Parathyroid adenoma (tissue), 2 donors: Measurements from ENCODE around the gene TDRD12.

Source experiments
- H2AFZ ChIP-seq: fragments of 300-600 bp; sonication (generic); one replicate; pipeline ENCODE4 v1.7.0; 2017; ENCODE audit warnings: antibody characterized with exemption, mild to moderate bottlenecking
- H3K27ac ChIP-seq: fragments of 300-600 bp; sonication (generic); one replicate; pipeline ENCODE4 v1.7.0; 2017
- H3K27me3 ChIP-seq: fragments of 300-600 bp; sonication (generic); one replicate; pipeline ENCODE4 v1.7.0; 2017; ENCODE audit warnings: low read length; ENCODE audit not compliant: control insufficient read depth, insufficient read depth
- H3K36me3 ChIP-seq: fragments of 300-600 bp; sonication (generic); one replicate; pipeline ENCODE4 v1.7.0; 2017; ENCODE audit warnings: low read length; ENCODE audit not compliant: control insufficient read depth, insufficient read depth
- H3K4me1 ChIP-seq: fragments of 300-600 bp; sonication (generic); one replicate; pipeline ENCODE4 v1.7.0; 2017; ENCODE audit warnings: control low read depth
- H3K4me2 ChIP-seq: fragments of 300-600 bp; sonication (generic); one replicate; pipeline ENCODE4 v1.7.0; 2017; ENCODE audit warnings: low read length
- H3K4me3 ChIP-seq: fragments of 300-600 bp; sonication (generic); one replicate; pipeline ENCODE4 v1.7.0; 2017; ENCODE audit warnings: low read depth, low read length
- H3K79me2 ChIP-seq: fragments of 300-600 bp; sonication (generic); one replicate; pipeline ENCODE4 v1.7.0; 2017; ENCODE audit warnings: control low read depth
- H3K9ac ChIP-seq: fragments of 300-600 bp; sonication (generic); one replicate; pipeline ENCODE4 v1.7.0; 2017; ENCODE audit warnings: mild to moderate bottlenecking
- H3K9me3 ChIP-seq: fragments of 300-600 bp; sonication (generic); one replicate; pipeline ENCODE4 v1.7.0; 2017; ENCODE audit warnings: low read length; ENCODE audit not compliant: control insufficient read depth
- TF ChIP-seq, protein P1 (sequence below): fragments of 300-600 bp; sonication (generic); IDR thresholded peaks from one replicate; pipeline ENCODE4 v1.7.0; 2017; ENCODE audit warnings: antibody characterized with exemption, mild to moderate bottlenecking
- donor health status: primary hyperparathyroidism.

Gene TDRD12

DNA sequence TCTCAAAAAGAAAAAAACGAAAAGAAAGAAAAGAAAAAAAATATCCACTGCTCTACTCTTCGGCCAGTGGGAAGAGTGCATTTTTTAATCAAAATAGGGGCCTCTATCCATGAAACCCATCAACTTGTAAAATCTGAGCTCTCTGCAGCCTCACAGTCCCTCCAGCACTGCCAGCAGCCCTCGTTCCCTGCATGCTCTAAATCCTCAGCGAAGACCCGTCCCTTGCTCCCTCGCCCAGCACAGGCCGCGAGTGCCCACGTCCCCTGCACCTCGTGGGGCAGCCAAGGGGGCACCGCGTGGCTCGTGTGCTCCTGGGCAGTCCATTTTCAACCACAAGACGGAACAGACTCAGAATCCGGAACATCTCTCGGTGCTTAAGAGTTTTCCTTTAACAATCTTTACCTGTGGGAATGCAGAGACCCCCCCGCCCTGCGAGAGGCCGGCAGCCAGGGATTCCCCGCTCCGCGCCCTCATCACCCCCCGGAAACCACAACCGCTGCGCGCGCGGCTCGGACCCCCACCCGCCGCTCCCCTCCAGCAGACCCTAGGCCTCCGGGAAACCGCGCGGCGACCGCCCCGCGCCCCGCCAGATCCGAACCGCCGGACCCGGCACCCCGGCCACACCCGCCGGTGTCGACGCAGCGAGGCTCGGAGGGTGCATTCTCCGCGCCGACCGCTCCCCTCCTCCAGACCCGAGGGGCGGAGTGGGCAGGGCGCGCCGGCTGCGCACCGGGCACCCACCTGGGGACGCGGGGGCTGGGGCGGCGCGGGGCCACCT, 45.2 kb upstream of the TDRD12 start:
- no peaks in the 10 kb centered on the region for H3K9me3 ChIP-seq

DNA sequence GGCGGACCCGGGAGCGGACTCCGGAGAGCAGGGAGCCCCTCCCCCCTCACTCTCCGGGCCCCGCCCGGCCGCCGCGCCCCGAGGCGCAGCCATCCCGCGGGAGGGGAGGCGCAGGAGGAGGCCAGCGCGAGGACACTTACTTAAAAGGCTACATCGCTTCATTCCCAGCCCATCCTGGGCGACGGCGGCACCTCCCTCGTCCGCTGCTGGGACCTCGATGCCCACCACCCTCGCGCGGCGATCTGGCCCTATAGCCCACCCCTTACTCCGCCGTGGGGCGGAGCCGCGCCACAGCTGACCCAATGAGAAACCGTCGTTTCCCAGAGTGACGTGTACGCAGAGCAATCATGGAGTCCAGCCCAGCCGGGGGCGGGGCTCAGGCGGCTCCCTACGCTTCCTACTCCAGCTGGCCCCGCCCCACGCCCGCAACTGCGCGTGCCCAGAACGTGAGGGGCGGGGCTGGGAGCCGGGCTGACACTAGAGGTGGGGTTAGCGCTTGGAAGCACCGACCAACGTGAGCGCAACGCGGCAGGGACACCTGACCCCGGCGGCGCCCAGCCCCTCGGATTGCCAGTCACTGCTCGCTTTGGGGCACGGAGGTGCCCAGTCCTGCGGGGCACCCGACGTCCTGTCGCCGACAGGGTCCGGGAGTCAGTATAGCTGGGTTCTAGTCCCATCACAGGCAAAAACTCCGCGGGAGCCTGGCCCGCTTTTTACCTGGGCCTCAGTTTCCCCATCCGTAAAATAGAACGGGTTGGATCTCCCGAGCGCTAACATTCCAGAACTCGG, 44.4 kb upstream of the TDRD12 start, which contains the start of gene ANKRD27:
ANKRD27 (minus strand) TSS at position 250 of the 789 bp plus-strand sequence. CDS start 16,165 bp downstream, outside the sequence.
- Histone ChIP-seq H3K4me3 (peak within 1 kb of the TSS; percentile 88), H3K4me1 (no peaks in the 10 kb centered on the region), H3K4me2 (peak within 1 kb of the TSS; percentile 73), H3K36me3 (no peaks in the 10 kb centered on the region), H3K27me3 (no peaks in the 10 kb centered on the region), H2AFZ (peak within 1 kb of the TSS; percentile 86), H3K9ac (no peak within 1 kb of the TSS), H3K79me2 (peaks cover 14% of the 10 kb centered on the region), H3K27ac (peak within 1 kb of the TSS; percentile 56), H3K9me3 (no peaks in the 10 kb centered on the region)
- TF ChIP-seq, protein P1, sequence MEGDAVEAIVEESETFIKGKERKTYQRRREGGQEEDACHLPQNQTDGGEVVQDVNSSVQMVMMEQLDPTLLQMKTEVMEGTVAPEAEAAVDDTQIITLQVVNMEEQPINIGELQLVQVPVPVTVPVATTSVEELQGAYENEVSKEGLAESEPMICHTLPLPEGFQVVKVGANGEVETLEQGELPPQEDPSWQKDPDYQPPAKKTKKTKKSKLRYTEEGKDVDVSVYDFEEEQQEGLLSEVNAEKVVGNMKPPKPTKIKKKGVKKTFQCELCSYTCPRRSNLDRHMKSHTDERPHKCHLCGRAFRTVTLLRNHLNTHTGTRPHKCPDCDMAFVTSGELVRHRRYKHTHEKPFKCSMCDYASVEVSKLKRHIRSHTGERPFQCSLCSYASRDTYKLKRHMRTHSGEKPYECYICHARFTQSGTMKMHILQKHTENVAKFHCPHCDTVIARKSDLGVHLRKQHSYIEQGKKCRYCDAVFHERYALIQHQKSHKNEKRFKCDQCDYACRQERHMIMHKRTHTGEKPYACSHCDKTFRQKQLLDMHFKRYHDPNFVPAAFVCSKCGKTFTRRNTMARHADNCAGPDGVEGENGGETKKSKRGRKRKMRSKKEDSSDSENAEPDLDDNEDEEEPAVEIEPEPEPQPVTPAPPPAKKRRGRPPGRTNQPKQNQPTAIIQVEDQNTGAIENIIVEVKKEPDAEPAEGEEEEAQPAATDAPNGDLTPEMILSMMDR, result no peak

More for the DNA sequence above, 45.2 kb upstream of the TDRD12 start:
- Histone ChIP-seq H3K4me2 (peak overlapping the region; percentile 73), H3K9ac (no peak overlapping the region), H3K27ac (no peak overlapping the region), H2AFZ (peak overlapping the region; percentile 86), H3K79me2 (peaks cover 20% of the 10 kb centered on the region), H3K36me3 (no peaks in the 10 kb centered on the region), H3K27me3 (no peaks in the 10 kb centered on the region), H3K4me3 (peak overlapping the region; percentile 88), H3K4me1 (no peaks in the 10 kb centered on the region)
- TF ChIP-seq, protein P1, result no peak

DNA sequence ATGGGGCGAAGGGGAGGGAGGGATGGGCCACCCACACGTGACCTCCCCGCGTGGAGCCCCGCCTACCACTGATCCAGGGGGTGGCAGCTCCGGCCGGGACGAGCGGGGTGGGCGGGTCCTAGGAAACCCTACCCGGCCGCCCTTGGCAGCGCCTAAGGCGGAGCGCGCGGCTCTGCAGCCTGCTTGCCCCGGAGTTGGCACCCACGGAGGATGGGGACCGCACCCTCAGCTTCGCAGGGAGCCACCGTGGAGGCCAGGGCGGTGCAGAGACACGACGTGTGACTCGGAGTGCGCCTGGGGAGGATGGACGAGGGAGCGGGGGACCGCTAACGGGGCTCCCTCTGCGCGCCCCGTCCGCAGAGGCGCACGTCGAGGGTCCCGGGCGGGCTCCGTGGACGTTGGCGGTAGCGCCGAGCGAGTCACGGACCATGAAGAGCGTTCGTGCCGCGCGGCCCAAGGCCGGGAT, 43.8 kb upstream of the TDRD12 start, which contains the start of gene RGS9BP:
RGS9BP (plus strand) TSS at position 129 of the 466 bp plus-strand sequence. CDS start 416 bp downstream, outside the sequence.
- H3K27ac ChIP-seq, result peak within 1 kb of the TSS; percentile 56
- H2AFZ ChIP-seq, result peak within 1 kb of the TSS; percentile 86
- H3K4me3 ChIP-seq, result peak within 1 kb of the TSS; percentile 88

DNA sequence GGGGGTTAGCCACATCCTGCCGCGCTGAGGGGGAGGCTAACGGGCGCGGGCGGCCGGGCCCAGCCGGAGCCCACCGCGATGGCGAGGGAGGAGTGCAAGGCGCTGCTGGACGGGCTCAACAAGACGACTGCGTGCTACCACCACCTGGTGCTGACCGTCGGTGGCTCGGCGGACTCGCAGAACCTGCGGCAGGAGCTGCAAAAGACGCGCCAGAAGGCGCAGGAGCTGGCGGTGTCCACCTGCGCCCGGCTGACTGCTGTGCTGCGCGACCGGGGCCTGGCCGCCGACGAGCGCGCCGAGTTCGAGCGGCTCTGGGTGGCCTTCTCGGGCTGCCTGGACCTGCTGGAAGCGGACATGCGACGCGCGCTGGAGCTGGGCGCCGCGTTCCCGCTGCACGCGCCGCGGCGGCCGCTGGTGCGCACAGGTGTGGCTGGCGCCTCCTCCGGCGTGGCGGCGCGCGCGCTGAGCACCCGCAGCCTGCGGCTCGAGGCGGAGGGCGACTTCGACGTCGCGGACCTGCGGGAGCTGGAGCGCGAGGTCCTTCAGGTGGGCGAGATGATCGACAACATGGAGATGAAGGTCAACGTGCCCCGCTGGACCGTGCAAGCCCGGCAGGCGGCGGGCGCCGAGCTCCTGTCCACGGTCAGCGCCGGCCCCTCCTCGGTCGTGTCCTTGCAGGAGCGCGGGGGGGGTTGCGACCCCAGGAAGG, 43.2 kb upstream of the TDRD12 start:
- no peaks in the 10 kb centered on the region for H3K4me1 ChIP-seq
- peak overlapping the region; percentile 86 for H2AFZ ChIP-seq
- no peaks in the 10 kb centered on the region for H3K9me3 ChIP-seq
- peak overlapping the region; percentile 73 for H3K4me2 ChIP-seq
- H3K4me3 ChIP-seq, result peak overlapping the region; percentile 88
- H3K27me3 ChIP-seq, result no peaks in the 10 kb centered on the region
- no peaks in the 10 kb centered on the region for H3K36me3 ChIP-seq
- H3K27ac ChIP-seq, result no peak overlapping the region
- no peak overlapping the region for H3K9ac ChIP-seq
- TF ChIP-seq, protein P1, result no peak
- H3K79me2 ChIP-seq, result peaks cover 12% of the 10 kb centered on the region

More for the DNA sequence above, 43.8 kb upstream of the TDRD12 start, which contains the start of gene RGS9BP:
- Histone ChIP-seq H3K36me3 (no peaks in the 10 kb centered on the region), H3K79me2 (peaks cover 14% of the 10 kb centered on the region), H3K4me1 (no peaks in the 10 kb centered on the region), H3K9me3 (no peaks in the 10 kb centered on the region), H3K4me2 (peak within 1 kb of the TSS; percentile 73), H3K9ac (no peak within 1 kb of the TSS), H3K27me3 (no peaks in the 10 kb centered on the region)
- TF ChIP-seq, protein P1, result no peak
